GM18951 (cell line): ENCODE data around the gene NPC1.

Experiments used
- POLR2A ChIP-seq: IDR thresholded peaks from 4 replicates; pipeline ENCODE4 v1.6.1; 2011; ENCODE audit warnings: mild to moderate bottlenecking; ENCODE audit not compliant: insufficient read length, insufficient read depth; ENCODE audit errors: extremely low read depth
- in situ Hi-C: fragments of 300-500 bp; cut with MboI; formaldehyde crosslinking; loops from one replicate; pipeline ENCODE4 v1.12.0; 2022; ENCODE audit warnings: low sequenced_read_pairs, mixed read lengths, inconsistent platforms; ENCODE audit not compliant: unreplicated experiment

NPC1 gene

GRCh38 chr18:23586249-23587196 is at the start of gene NPC1:
Gene NPC1, minus strand, starts transcription at chr18:23586506. Its CDS starts 163 bp downstream, at chr18:23586343.
- TF ChIP-seq POLR2A = peak; percentile 91
- in situ Hi-C loops = no loop called here

DNA sequence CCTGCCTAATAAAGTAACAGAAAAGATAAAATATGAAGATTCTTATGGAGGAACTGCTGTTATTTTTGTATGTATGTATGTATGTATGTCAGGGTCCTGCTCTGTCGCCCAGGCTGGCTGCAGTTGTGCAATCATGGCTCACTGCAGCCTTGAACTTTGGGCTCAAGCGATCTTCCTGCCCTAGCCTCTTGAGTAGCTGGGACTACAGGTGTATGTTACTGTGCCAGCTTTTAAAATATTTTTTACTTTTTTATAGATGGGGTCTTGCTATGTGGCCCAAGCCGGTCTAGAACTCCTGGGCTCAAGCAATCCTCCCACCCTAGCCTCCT is 49.7 kb upstream of the NPC1 start:
- in situ Hi-C loops = no loop called here
- TF ChIP-seq POLR2A = no peak

- in situ Hi-C loops = no loop called here
- TF ChIP-seq POLR2A = no peak
These were observed 49.2 kb upstream of the NPC1 start for GRCh38 chr18:23635283-23636070.

DNA sequence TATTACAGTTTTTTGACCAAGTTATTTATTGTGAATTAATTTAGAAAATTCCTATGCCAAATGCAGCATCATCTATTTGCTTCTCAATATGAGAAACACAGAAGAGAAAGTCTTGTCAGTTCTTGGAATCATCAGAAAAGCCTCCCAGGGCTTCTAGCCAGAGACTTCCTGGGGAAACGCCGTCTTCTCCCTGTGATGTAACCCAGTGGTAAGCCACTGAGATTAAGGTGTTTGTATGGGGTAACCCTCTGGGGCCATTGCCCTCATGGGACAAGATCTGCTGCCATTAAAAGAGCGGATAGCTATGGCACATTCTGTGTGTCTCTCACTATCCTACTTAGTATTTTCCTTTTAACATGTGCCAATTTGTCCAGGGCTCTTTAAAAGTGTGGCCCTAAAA is 48.4 kb upstream of the NPC1 start:
- no peak for TF ChIP-seq POLR2A
- in situ Hi-C loops = no loop called here

DNA sequence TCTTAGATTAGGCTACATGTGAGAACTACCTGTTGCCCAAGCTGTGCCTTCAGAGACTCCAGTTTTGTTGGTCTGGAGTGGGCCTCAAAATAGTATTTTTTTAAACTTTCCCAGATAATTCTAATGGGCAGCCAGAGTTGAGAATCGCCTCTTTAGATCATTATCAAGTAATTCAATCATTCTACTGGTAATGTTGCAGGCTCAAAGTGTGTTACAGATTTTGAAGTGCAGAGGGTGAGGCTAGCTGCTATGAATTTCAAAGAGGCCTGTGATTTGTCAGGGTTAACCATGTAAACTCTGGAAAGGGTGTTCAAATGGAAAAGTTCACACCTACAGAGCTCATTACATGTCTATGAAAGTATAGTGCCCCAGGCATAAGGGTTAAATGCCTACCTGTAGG is 46.3 kb upstream of the NPC1 start:
- in situ Hi-C loops = no loop called here

GRCh38 chr18:23631746-23632145 is 45.4 kb upstream of the NPC1 start:
- TF ChIP-seq POLR2A = no peak

More for the DNA sequence above, 46.3 kb upstream of the NPC1 start:
- no peak for TF ChIP-seq POLR2A

DNA sequence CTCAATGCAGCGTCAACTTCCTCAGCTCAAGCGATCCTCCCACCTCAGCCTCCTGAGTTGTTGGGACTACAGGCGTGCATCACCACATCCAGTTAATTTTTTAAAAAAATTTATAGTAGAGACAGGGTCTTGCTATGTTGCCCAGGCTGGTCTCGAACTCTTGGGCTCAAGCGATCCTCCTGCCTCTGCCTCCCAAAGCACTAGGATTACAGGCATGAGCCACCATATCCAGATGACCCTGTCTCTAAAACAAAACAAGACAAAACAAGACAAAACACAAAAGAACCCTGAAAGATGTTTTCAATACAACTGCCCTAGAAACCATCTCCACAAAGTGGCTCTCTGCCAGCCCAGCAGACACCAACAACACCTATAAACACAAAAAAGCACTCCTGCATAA is 45.0 kb upstream of the NPC1 start:
- TF ChIP-seq POLR2A = no peak
- in situ Hi-C loops = no loop called here

More at GRCh38 chr18:23631746-23632145, 45.4 kb upstream of the NPC1 start:
- in situ Hi-C loops = no loop called here

- TF ChIP-seq POLR2A = no peak
- in situ Hi-C loops = loop anchor here (5.0 kb wide), 1 partner anchor 193 kb away; no protein-coding TSS in a partner anchor
These were observed 43.2 kb upstream of the NPC1 start for GRCh38 chr18:23629444-23629946.

DNA sequence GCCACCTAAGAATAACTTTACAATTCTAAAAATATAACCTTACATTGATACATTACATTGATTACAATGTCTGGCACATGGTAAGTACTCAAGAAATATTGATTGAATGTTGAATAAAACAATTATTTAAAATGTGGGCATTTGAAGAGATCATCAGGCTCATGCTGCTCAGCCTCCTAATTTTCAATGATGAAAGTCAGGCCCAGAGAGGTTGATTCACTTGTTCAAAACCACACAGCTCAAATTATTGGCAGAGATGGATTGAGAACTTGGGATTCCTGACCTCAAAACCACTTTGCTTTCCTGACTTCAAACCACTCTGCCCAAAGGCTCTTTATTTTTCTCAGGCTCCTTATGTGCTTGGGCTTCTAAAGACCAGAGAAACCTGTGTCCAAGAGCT is 41.7 kb upstream of the NPC1 start:
- in situ Hi-C loops = loop anchor here (5.0 kb wide), 1 partner anchor 194 kb away; no protein-coding TSS in a partner anchor
- TF ChIP-seq POLR2A = no peak

- TF ChIP-seq POLR2A = no peak
- in situ Hi-C loops = loop anchor here (5.0 kb wide), 1 partner anchor 195 kb away; no protein-coding TSS in a partner anchor
These were observed 41.0 kb upstream of the NPC1 start for GRCh38 chr18:23627321-23627720.

- TF ChIP-seq POLR2A = no peak
- in situ Hi-C loops = loop anchor here (5.0 kb wide), 1 partner anchor 196 kb away; no protein-coding TSS in a partner anchor
These were observed 40.4 kb upstream of the NPC1 start for GRCh38 chr18:23626451-23627279.

GRCh38 chr18:23623040-23623439 is 36.7 kb upstream of the NPC1 start:
- in situ Hi-C loops = no loop called here

More at GRCh38 chr18:23623040-23623439, 36.7 kb upstream of the NPC1 start:
- no peak for TF ChIP-seq POLR2A
